Activated CD4-positive, alpha-beta T cell treated with anti-CD3 and anti-CD28 coated beads for 1 hour (primary cell): ENCODE data around the gene SEPSECS.
"Not testable (repeated sequence)": the region's sequence is repeated elsewhere in the genome, so short reads cannot be mapped to it uniquely, and the experiment has no call there.

ENCODE experiments used
- DNase-seq: peaks from one replicate; pipeline ENCODE4 v3.0.0-alpha.2; 2020

Gene SEPSECS

GRCh38 chr4:25108556-25108955, 51.7 kb downstream of the SEPSECS start:
- DNase-seq = no peak

GRCh38 chr4:25107827-25108516, 52.3 kb downstream of the SEPSECS start:
- DNase-seq = no peak

GRCh38 chr4:25106363-25107151, 53.7 kb downstream of the SEPSECS start:
- DNase-seq = no peak

DNA sequence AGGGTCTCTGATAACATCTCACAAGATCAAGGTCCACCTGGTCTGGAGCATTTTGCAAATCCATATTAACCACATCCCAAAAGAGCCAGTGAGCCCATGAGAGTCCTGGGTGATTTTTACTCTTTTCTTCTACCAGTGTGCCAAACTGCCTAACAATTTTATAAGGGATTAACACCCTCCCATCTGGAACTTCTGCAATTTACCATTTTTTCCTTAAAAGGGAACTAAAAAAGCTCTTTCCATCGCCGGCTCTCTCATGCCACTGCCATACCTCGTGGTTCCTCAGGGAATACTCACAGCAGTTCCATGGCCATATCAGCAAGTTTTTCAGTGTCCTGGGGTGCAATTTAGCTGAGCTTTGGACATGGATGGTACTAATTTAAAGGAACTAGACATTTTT, 55.7 kb downstream of the SEPSECS start:
- DNase-seq = no peak

DNA sequence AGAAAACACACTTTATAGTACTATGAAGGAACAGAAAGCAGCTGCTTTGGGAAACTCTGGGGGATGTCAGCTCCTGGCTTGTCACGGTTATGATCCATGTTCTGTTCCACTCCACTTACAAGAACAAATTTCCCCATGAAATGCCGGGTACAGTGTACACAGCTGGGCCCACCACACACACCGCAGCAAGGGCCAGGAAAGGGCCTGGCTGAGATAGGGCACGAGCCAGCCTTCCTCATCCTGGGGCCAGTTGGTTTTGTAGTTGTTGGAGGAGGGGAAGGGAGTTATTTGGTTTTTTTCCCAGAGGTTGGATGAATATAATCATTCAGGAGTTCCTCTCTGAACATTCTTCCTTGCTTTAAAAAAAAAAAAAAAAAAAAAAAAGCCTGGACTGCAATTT, 56.8 kb downstream of the SEPSECS start:
- DNase-seq = no peak

DNA sequence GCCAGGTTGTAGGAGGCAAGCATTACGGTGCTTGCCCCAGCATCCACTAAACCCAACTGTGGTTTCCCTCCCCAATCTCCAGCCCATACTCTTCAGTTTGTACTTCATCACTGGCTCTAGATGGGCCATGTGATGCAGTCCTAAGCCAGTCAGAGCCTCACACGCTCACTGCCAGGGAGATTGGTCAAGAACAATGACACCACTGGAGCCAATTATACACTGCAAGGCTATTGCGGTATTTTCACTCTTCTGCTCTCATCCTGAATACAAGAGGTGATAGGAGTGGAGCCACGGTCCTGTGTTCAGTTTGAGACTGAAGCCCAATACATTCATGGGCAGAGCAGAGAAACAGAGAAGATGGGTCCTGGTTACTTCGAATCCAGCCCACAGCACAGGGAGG, 58.4 kb downstream of the SEPSECS start:
- no peak for DNase-seq

GRCh38 chr4:25100710-25101109, 59.5 kb downstream of the SEPSECS start:
- no peak for DNase-seq

GRCh38 chr4:25100021-25100555, 60.2 kb downstream of the SEPSECS start:
- DNase-seq = no peak

DNA sequence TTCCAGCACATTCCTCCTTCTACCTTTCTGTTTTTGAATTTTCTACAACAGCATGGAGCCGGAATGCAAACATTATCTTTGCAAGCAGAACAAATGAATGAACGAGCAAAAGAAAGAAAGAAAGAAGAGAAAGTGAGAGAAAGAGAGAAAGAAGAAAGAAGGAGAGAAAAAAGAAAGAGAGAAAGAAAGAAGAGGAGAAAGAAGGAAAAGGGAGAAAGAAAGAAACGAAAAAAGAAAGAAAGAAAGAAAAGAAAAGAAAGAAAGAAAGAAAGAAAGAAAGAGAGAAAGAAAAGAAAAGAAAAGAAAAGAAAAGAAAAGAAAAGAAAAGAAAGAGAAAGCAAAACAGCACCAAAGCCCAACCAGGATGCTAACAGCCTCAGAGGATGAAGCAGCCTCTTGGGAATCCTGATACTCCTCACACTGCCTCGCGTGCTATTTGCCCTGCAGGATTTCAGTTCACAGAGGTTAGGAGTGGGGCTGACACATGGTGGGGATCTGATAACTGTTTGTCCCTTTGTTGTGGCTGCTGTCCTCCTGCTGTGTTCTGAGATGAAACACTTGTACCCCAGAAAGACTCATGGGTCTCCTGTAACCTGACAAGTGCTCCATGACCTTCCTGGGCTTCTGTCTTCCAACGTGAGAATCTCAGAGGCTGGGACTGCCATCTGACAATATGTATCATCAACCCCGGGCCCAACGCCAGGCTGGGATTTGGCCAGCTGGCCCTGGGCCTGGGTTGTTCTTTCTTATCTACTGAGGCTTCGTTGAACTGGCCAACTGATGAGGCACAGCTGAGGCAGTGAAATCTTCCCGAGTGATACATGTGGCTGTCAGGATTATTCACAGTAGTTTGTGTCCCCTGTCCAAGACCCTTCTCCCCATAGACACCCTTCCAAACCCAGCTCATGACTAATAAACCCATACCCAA, 61.0 kb downstream of the SEPSECS start:
- no peak for DNase-seq

GRCh38 chr4:25096981-25097443, 63.2 kb downstream of the SEPSECS start:
- no peak for DNase-seq

DNA sequence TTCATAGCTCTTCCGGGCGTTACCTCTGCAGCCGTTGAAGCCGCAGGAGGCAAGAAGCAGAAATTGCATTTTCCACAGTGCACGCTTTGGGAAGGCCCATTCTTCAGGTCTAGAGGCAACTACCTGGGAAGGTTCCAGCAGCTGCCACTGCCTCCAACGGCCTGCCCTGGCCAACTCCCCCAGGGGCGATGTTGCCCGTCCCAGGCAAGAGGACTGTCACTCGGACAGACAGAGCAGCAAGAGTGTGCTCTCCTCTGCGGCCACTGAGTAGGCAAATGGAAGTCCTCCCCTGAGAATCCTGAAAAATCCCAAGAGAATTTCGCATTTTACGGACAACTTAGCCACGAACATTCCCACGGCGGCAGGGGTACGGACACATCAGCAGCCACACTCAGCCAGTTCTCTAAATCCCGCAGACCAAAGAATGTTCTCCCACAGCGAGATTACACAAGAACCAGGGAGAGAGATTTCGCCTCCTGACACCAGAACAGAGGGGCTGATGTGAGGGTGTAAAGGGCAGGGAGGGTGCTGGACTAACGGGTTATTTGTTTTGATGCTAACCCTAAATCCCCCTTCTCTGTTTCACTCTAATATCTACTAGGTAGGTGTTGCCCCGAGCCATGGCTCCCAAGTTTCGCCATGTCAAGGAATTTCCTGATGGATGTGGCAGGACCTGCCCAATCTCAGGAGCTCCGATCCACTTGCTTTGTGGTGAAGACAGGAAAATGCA, 63.8 kb downstream of the SEPSECS start:
- no peak for DNase-seq

GRCh38 chr4:25095837-25096236, 64.4 kb downstream of the SEPSECS start:
- no peak for DNase-seq

- DNase-seq = no peak
These were observed 68.1 kb downstream of the SEPSECS start for GRCh38 chr4:25092139-25092538.

DNA sequence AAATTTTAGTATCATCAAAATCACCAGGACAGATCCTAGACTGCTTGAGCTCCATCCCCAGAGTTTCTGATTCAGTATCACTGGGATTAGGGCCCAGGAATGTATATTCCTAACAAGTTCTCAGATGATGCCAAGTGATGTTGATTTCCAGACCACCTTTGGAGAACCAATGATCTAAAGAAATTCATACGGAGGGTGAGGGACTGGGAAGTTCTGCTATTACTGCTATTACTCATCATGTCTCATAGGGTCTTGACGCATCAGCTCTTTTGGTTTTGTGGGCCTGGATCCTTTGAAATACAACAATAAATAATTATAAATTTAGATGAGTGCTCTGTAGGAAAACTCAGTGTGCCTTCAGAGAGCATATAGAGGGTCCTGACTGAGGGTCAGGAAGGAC, 69.7 kb downstream of the SEPSECS start:
- DNase-seq = no peak

DNA sequence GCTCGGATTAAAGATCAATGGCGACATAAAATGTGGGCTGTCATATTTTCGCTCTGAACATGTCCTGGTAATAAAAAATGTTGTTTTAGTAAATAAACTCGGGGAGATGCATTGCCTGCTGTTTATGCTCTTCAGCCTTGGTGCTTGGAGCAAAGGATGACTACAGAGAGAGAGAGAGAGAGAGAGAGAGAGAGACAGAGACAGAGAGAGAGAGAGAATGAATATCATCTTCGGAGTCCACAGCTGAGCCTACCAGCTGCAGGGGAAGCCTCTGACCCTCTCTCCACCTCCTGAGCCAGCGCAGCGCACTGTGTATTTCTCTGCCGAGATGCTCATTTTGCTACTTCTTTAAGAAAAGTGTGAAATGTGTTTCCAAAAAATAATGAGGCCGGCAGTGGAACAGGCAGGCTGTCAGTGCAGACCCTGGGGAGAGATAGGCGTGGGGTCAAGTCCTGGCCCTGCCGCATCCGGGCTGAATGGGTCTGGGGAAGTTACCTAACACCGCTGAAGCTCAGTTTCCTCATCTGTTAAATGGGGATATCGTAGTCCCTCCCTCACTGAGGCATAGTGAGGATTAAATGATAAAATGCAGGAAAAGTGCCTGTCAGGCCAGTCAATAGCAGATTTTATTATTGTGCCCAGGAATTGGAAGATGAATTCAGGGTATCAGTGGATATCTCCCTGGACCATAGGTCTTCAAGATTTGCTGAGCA, 71.0 kb downstream of the SEPSECS start:
- no peak for DNase-seq

GRCh38 chr4:25088093-25088952, 71.9 kb downstream of the SEPSECS start:
- DNase-seq = no peak

GRCh38 chr4:25085671-25086070, 74.6 kb downstream of the SEPSECS start:
- DNase-seq = no peak

DNA sequence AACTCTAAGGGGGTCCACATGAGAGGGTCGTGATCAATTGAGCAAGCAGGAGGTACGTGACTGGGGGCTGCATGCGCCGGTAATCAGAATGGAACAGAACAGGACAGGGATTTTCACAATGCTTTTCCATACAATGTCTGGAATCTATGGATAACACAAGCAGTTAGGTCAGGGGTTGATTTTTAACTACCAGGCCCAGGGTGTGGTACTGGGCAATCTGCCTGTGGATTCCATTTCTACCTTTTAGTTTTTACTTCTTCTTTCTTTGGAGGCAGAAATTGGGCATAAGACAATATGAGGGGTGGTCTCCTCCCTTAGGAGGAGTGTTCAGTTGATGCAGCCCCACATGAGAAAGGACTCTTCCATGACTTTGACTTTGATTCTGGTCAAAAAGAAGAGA, 76.8 kb downstream of the SEPSECS start:
- not testable (repeated sequence) for DNase-seq

DNA sequence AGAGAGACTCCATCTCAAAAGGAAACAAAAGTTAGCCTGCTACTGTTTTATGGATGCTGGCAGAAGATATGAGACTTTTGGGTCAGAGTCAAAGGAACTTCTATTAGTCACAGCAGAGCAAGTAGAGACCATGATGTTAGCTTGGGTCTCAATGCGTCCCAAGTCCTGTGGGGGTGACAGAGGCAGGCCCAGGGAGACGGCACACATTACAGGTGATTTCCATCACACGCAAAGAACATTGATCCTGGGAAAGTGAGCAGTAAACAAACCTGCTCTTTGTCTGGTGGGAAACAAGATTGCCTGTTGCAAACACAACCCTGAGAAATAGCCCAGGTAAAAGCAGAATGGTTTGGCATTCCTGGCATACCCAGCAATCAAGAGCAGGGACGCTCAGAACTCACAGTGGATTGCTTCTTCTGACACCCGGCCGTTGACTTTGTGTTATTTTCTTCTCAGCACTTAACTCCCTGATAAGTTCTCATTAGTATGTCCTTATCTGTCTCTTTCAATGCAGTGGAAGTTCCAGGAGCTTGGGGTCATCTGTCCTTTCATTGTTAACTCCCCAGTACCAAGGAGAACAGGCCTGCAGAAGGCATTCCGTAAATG, 78.3 kb downstream of the SEPSECS start:
- no peak for DNase-seq

- no peak for DNase-seq
These were observed 79.7 kb downstream of the SEPSECS start for GRCh38 chr4:25080571-25080970.
